HEK293 (cell line): Measurements from ENCODE around the gene C6orf136.

Experiments used
- ZNF10 ChIP-seq: fragments of 450-650 bp; formaldehyde crosslinking; IDR thresholded peaks from 2 replicates; pipeline ENCODE4 v1.5.1; 2017; ENCODE audit warnings: missing biosample characterization, missing genetic modification characterization
- ZNF274 ChIP-seq, 2 experiments: fragments of 200-500 bp in 1 of 2; fragments of 450-650 bp in 1 of 2; sonication (Bioruptor generic) in 1 of 2; formaldehyde crosslinking in 1 of 2; IDR thresholded peaks; 2 replicates each; pipeline versions ENCODE4 v1.5.1 to v1.6.1; 2014 to 2016; ENCODE audit warnings: borderline replicate concordance in 1 of 2, inconsistent platforms in 1 of 2, low read length in 1 of 2, missing biosample characterization in 1 of 2, missing genetic modification characterization in 1 of 2
- ZNF404 ChIP-seq: fragments of 450-650 bp; formaldehyde crosslinking; IDR thresholded peaks from 2 replicates; pipeline ENCODE4 v1.5.1; 2017; ENCODE audit warnings: missing biosample characterization, missing genetic modification characterization
- TF ChIP-seq, protein P1 (sequence below): fragments of 450-650 bp; formaldehyde crosslinking; IDR thresholded peaks from 2 replicates; pipeline ENCODE4 v1.5.1; 2016; ENCODE audit warnings: missing biosample characterization, missing genetic modification characterization

GRCh38 chr6:30690403-30691207, 43.7 kb downstream of the C6orf136 start, which contains the start of gene NRM:
- TF ChIP-seq ZNF10 (tag by site-specific recombination): no peak
- TF ChIP-seq ZNF274 (IDR thresholded peaks at IDR 0.05; ENCODE audit: low read length): no peak
- TF ChIP-seq ZNF274 (tag by site-specific recombination; IDR thresholded peaks at IDR 0.05; ENCODE audit: borderline replicate concordance): no peak
- no peak for TF ChIP-seq ZNF404 (tag by site-specific recombination)
- TF ChIP-seq, protein P1, sequence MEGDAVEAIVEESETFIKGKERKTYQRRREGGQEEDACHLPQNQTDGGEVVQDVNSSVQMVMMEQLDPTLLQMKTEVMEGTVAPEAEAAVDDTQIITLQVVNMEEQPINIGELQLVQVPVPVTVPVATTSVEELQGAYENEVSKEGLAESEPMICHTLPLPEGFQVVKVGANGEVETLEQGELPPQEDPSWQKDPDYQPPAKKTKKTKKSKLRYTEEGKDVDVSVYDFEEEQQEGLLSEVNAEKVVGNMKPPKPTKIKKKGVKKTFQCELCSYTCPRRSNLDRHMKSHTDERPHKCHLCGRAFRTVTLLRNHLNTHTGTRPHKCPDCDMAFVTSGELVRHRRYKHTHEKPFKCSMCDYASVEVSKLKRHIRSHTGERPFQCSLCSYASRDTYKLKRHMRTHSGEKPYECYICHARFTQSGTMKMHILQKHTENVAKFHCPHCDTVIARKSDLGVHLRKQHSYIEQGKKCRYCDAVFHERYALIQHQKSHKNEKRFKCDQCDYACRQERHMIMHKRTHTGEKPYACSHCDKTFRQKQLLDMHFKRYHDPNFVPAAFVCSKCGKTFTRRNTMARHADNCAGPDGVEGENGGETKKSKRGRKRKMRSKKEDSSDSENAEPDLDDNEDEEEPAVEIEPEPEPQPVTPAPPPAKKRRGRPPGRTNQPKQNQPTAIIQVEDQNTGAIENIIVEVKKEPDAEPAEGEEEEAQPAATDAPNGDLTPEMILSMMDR (tag by site-specific recombination): no peak
